HEK293T (cell line): ENCODE data around the gene PDE4B.

ENCODE experiments used
- CTCF ChIA-PET: fragments of 350-600 bp; formaldehyde crosslinking; extraction: SDS; loops from one replicate; lab custom pipeline; 2021; ENCODE audit warnings: antibody characterized with exemption, inconsistent platforms; lab: Yijun Ruan, JAX
- POLR2A ChIA-PET: fragments of 350-600 bp; formaldehyde crosslinking; extraction: SDS; loops from one replicate; lab custom pipeline; 2020; ENCODE audit warnings: antibody characterized with exemption, inconsistent platforms; lab: Yijun Ruan, JAX
- DNase-seq: peaks from one replicate; pipeline ENCODE4 v3.0.0; 2012; ENCODE audit warnings: mixed read lengths; ENCODE audit errors: extremely low spot score
- ARNT ChIP-seq: fragments of 450-650 bp; IDR thresholded peaks from 2 replicates; pipeline ENCODE4 v1.6.1; 2017; ENCODE audit warnings: mild to moderate bottlenecking
- BHLHE40 ChIP-seq: fragments of 450-650 bp; IDR thresholded peaks from 2 replicates; pipeline ENCODE4 v1.6.1; 2016; ENCODE audit warnings: mild to moderate bottlenecking, moderate library complexity, borderline replicate concordance
- CTBP1 ChIP-seq: fragments of 450-650 bp; IDR thresholded peaks from 2 replicates; pipeline ENCODE4 v1.6.1; 2016; ENCODE audit warnings: borderline replicate concordance
- ELF4 ChIP-seq: fragments of 450-650 bp; IDR thresholded peaks from 2 replicates; pipeline ENCODE4 v1.6.1; 2017; ENCODE audit warnings: antibody characterized with exemption
- FOXA1 ChIP-seq: fragments of 450-650 bp; IDR thresholded peaks from 2 replicates; pipeline ENCODE4 v1.6.1; 2016; ENCODE audit warnings: mild to moderate bottlenecking
- FOXK2 ChIP-seq: fragments of 450-650 bp; IDR thresholded peaks from 2 replicates; pipeline ENCODE4 v1.6.1; 2016; ENCODE audit warnings: mild to moderate bottlenecking
- FOXM1 ChIP-seq: fragments of 450-650 bp; IDR thresholded peaks from 2 replicates; pipeline ENCODE4 v1.6.1; 2017; ENCODE audit warnings: mild to moderate bottlenecking, borderline replicate concordance
- HDGF ChIP-seq: fragments of 450-650 bp; IDR thresholded peaks from 2 replicates; pipeline ENCODE4 v1.6.1; 2017; ENCODE audit warnings: antibody characterized with exemption, borderline replicate concordance
- L3MBTL2 ChIP-seq: fragments of 450-650 bp; conservative IDR thresholded peaks from 2 replicates; pipeline ENCODE4 v1.6.1; 2016; ENCODE audit warnings: mild to moderate bottlenecking
- LEF1 ChIP-seq: fragments of 450-650 bp; IDR thresholded peaks from 2 replicates; pipeline ENCODE4 v1.6.1; 2017; ENCODE audit warnings: mild to moderate bottlenecking, borderline replicate concordance
- NFRKB ChIP-seq: fragments of 450-650 bp; IDR thresholded peaks from 2 replicates; pipeline ENCODE4 v1.6.1; 2016; ENCODE audit warnings: mild to moderate bottlenecking, moderate library complexity
- SP1 ChIP-seq: fragments of 450-650 bp; IDR thresholded peaks from 2 replicates; pipeline ENCODE4 v1.6.1; 2017
- SUZ12 ChIP-seq: fragments of 450-650 bp; IDR thresholded peaks from 2 replicates; pipeline ENCODE4 v1.6.1; 2016; ENCODE audit warnings: mild to moderate bottlenecking
- TARDBP ChIP-seq: fragments of 450-650 bp; IDR thresholded peaks from 2 replicates; pipeline ENCODE4 v1.6.1; 2016
- ZNF384 ChIP-seq: fragments of 450-650 bp; IDR thresholded peaks from 2 replicates; pipeline ENCODE4 v1.6.1; 2016
- TF ChIP-seq, protein P1 (sequence below): fragments of 450-650 bp; IDR thresholded peaks from 2 replicates; pipeline ENCODE4 v1.6.1; 2016

The PDE4B gene

DNA sequence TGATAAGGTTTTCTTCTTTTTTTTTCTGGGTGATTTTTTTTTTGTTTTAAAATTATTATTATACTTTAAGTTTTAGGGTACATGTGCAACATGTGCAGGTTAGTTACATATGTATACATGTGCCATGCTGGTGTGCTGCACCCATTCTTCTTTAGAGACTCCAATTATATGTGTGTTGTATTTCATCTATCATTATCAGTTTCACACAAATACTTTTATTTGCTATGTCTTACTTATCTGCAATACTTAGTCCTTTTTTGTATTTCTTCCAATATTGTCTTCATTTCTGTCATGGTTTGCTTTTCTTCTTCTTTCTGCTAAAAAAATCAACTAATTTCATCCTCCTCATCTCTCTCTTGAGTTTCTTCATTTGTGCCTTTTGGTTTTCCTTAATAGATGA is 3.9 kb upstream of the PDE4B start:
- no peak for TF ChIP-seq FOXM1
- ChIA-PET POLR2A (no interaction called here), CTCF (no interaction called here)
- no peak for DNase-seq

DNA sequence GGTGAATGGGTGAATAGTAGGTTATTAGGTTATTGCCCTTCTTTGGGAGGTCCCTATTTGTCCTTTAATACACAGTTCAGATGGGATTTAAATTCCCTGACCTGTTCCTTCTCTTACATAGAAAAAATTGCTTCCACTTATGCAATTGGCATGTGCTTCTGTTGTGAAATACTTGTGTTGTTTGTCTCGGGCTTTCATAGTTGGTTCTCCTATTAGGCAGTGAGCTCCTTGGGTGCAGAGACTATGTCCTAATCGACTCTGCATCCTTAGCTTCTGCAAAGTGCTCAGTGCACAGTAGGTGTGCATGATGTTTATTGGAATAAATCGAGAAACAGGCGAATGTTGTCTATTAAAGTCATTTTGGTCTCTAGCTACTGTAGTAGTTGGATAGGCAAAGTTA is 1.3 kb upstream of the PDE4B start:
- TF ChIP-seq FOXM1 (no peak), L3MBTL2 (no peak), LEF1 (no peak), ZNF384 (no peak), BHLHE40 (no peak)
- DNase-seq: no peak
- ChIA-PET POLR2A (no interaction called here), CTCF (no interaction called here)

DNA sequence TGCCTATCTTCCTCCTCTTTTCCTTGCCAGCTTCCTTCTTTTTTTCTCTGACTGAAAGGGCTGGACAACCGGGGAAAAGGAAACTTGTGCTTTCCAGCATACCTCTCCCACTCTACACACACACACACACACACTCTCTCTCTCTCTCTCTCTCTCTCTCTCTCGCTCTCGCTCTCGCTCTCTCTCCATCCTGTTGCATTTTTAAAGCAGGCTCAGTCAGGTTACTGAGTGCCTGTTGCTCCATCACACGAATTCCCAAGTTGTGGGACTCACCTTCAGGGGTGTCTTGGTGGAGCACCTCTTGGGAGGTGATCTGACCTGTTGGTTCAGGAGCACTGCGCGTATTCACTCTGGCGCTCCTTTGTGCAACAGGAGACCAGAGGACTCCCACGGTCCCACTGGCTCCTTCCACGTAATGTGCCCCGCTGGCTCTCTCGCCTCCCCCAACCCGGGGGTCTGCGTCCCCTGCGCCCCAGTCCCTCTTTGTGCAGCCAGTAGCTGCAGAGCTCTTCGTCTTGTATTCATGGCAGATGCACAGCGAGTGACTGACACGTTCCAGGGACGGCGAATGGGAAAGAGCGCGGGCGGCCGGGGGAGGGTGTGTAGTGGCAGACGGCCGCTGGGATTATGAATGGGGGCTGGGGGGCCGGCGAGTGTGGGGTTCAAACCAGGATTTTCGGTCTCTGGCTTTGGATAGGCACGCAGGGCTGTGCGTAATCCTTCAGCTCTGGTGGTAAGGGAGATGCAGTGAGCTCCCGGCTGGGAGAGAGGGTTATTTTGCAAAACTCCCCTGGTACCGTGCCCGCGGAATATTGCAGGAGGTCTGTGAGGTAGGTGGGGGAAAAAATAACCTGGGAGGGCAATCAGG is 660 bp upstream of the PDE4B start:
- peak; percentile 46 for DNase-seq
- TF ChIP-seq FOXM1: no peak
- no peak for TF ChIP-seq BHLHE40
- no peak for TF ChIP-seq TARDBP
- no peak for TF ChIP-seq FOXA1
- TF ChIP-seq HDGF: no peak
- TF ChIP-seq ELF4: no peak
- no peak for TF ChIP-seq ARNT
- POLR2A ChIA-PET: no interaction called here
- CTCF ChIA-PET: interaction anchor here (0.6 to 0.9 kb wide), 2 partner anchors 11 to 37 kb away, joined by 3 read pairs; no protein-coding TSS in a partner anchor

DNA sequence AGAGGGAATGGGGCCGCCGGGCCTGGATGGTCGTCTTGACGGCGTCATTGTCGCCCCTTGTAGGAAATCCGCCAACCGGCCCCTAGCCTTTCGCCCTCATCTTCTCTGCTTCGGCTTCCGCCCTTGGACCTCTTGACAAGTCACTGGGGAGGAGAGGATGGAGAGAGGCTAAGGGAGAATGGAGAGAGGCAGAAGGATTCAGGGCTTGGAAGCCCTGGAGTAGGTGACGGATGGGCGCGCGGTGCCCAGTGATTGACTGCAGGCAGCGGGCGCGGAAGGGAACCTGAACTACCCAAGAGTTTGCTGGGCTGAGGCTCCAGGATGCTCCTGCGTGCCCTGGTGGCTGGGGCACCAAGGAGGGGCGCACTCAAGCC is 651 bp downstream of the PDE4B start:
- TF ChIP-seq, protein P1, sequence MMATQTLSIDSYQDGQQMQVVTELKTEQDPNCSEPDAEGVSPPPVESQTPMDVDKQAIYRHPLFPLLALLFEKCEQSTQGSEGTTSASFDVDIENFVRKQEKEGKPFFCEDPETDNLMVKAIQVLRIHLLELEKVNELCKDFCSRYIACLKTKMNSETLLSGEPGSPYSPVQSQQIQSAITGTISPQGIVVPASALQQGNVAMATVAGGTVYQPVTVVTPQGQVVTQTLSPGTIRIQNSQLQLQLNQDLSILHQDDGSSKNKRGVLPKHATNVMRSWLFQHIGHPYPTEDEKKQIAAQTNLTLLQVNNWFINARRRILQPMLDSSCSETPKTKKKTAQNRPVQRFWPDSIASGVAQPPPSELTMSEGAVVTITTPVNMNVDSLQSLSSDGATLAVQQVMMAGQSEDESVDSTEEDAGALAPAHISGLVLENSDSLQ: no peak

DNA sequence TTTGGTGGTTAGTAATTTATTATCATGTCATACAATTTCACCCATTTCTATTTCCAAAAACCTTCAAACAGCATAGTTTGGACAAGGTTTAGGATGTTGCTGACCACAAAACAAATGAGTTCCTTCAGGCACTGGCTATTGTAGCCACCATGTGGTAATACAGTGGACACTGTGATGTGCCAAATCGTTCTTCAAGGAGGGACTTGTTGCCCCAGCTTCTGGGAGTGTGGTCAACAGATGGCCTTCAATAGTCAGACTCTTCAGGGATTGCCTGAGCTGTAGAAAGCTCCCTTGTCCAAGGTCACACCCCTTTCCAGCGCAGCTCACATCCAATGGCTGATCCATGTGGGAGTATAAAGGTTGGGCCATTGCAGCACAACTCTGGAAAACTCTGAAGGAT is 2.6 kb downstream of the PDE4B start:
- ChIA-PET CTCF (no interaction called here), POLR2A (no interaction called here)
- TF ChIP-seq, protein P1: no peak
- TF ChIP-seq BHLHE40: no peak
- TF ChIP-seq HDGF: no peak
- TF ChIP-seq ELF4: no peak
- no peak for TF ChIP-seq FOXA1
- no peak for TF ChIP-seq FOXM1
- TF ChIP-seq SUZ12: no peak
- TF ChIP-seq NFRKB: no peak
- TF ChIP-seq SP1: no peak
- TF ChIP-seq LEF1: no peak
- no peak for TF ChIP-seq TARDBP
- TF ChIP-seq L3MBTL2: no peak
- no peak for TF ChIP-seq CTBP1
- TF ChIP-seq ARNT: no peak
- TF ChIP-seq FOXK2: no peak
- TF ChIP-seq ZNF384: no peak
- DNase-seq: no peak

More for the DNA sequence above, 651 bp downstream of the PDE4B start:
- DNase-seq: no peak
- CTCF ChIA-PET: no interaction called here
- POLR2A ChIA-PET: no interaction called here

DNA sequence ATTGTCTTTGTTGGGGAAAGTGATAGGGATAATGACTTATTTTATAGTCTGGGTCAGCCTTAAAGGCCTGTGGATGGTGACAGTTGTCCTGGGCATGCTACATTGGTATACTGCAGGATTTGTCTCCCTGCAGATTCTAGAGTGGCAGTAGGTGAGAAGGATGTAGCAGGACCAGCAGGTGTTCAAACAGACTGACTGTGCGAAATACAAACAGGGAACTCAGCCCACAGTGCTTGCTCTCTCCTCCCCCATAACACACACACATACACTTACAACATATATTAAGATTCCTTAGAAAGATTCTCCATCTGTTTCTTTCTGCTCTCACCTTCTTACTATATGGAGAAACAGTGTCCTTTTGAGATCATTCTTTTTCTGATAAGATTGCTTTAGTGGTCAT is 6.9 kb downstream of the PDE4B start:
- no peak for DNase-seq
- CTCF ChIA-PET: no interaction called here
- POLR2A ChIA-PET: no interaction called here
- TF ChIP-seq BHLHE40 (no peak), SUZ12 (no peak), TARDBP (no peak), L3MBTL2 (no peak), ZNF384 (no peak), FOXK2 (no peak), FOXA1 (no peak), ARNT (no peak), CTBP1 (no peak), SP1 (no peak), LEF1 (no peak), ELF4 (no peak), HDGF (no peak)
- TF ChIP-seq, protein P1: no peak

DNA sequence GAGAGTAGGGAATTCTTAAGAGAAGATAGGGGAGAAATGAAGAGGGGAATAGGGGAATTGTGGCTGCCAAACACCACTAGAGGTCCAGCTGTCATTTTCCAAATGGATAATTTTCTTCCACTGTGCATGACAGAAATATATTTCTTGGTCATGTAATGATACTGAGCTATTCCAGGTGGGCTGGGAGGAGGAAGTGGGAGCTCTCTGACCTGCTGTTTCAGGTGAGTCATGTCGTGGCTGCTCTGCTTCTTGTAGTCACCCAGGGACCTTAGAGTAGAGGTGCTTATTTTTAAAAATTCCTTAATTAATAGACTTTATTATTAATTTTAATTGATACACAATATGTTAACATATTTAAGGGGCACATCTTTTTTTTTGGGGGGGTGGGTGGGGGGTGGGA is 11.9 kb downstream of the PDE4B start:
- ChIA-PET POLR2A (no interaction called here), CTCF (no interaction called here)
- DNase-seq: no peak
- TF ChIP-seq BHLHE40 (no peak), NFRKB (no peak), FOXM1 (no peak), CTBP1 (no peak), SP1 (no peak), ARNT (no peak), SUZ12 (no peak), ZNF384 (no peak)
- TF ChIP-seq, protein P1: no peak
